Measurements from ENCODE around the gene ANKH.

The ANKH gene

DNA sequence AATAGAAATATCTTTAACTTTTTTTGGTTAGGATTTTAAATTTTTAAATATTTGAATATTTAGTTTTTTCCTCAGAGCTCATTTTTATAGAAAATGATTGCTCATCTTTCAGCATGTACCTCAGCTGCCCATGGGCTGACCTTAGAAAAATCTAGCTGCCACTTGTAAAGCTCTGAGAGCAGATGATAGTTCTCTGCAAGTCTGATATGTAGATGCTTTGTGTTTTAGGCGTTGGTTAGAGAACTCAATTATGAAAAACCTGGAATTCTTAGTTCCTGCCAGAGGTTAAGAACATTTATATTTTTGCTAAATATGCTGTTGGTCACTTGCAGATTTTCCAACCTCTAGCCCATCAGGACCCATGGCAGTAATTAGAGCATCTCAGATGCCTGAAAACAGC is 192.0 kb downstream of the ANKH start:
- no peak for DNase-seq (ENCODE audit: low read depth, low spot score)
- no peaks in the 10 kb centered on the region for H3K27me3 ChIP-seq (ENCODE audit: insufficient read depth, insufficient read length)
- no peak overlapping the region for H3K9ac ChIP-seq (ENCODE audit: insufficient read length, low read depth)
- no peaks in the 10 kb centered on the region for H3K4me1 ChIP-seq (ENCODE audit: insufficient read depth, insufficient read length)
- H3K4me3 ChIP-seq (ENCODE audit: insufficient read length, low read depth) = no peak overlapping the region
- H3K9me3 ChIP-seq (ENCODE audit: insufficient read depth, low read length) = no peaks in the 10 kb centered on the region
- H3K36me3 ChIP-seq (ENCODE audit: insufficient read depth, insufficient read length, low read length) = peaks cover 54% of the 10 kb centered on the region
- TF ChIP-seq ZNF274 (IDR thresholded peaks at IDR 0.05; ENCODE audit: low read depth, low read length) (no peak), YY1 (IDR thresholded peaks at IDR 0.05; ENCODE audit: insufficient read depth, insufficient read length) (no peak), SUZ12 (IDR thresholded peaks at IDR 0.05; ENCODE audit: extremely low read depth, insufficient read depth, insufficient read length) (no peak)

DNA sequence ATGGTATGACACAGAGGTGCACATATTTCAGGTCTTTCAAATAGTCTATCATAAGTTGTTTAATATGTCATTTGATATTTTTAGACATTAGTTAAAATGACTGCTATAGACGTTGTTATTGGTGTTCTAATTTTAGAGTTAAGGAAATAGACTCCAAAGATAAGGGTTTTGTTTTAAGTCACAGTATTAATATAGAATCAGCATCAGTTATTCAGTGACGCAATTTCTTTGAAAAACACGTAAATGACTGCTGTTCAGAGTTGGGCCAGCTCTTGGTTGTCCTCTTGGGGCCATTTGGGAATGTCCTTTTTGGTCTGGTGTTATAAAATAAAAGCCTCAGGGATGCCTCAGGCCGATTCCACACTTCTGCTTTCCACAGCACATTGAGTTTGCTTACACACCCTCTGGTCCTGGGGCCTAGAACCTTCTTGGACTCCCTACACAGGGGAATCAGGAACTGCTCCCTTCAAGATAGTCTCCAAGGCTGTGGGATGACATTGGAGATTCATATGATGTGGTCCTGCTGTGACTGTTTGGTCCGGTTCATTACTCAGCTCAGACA is 192.7 kb downstream of the ANKH start:
- Histone ChIP-seq H3K36me3 (ENCODE audit: insufficient read depth, insufficient read length, low read length) (peaks cover 53% of the 10 kb centered on the region), H3K4me1 (ENCODE audit: insufficient read depth, insufficient read length) (no peaks in the 10 kb centered on the region), H3K9me3 (ENCODE audit: insufficient read depth, low read length) (no peaks in the 10 kb centered on the region), H3K9ac (ENCODE audit: insufficient read length, low read depth) (no peak overlapping the region), H3K4me3 (ENCODE audit: insufficient read length, low read depth) (no peak overlapping the region), H3K27me3 (ENCODE audit: insufficient read depth, insufficient read length) (no peaks in the 10 kb centered on the region)
- DNase-seq (ENCODE audit: low read depth, low spot score) = no peak
- no peak for TF ChIP-seq SUZ12 (IDR thresholded peaks at IDR 0.05; ENCODE audit: extremely low read depth, insufficient read depth, insufficient read length)
- no peak for TF ChIP-seq YY1 (IDR thresholded peaks at IDR 0.05; ENCODE audit: insufficient read depth, insufficient read length)
- TF ChIP-seq ZNF274 (IDR thresholded peaks at IDR 0.05; ENCODE audit: low read depth, low read length) = no peak

DNA sequence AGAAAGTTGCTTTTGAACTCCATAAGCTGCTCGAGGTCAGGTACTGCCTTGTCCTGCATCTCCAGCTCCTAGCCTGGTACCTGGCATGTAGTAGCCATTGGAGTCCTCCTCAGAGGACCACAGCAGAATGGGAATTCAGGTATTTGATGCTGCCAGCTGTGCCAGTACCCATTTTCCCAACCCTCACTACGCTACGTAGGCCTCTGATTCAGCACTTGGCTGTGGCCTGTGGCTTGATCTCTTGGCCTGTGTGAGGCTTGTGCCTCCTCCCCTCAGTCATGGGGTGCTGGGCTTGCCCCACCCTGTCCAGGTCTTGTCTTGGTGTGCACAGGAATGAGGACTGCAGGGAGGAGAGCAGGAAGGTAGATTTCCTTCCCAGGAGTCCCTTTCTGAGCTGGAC is 195.3 kb downstream of the ANKH start:
- no peaks in the 10 kb centered on the region for H3K9me3 ChIP-seq (ENCODE audit: insufficient read depth, low read length)
- no peak overlapping the region for H3K4me3 ChIP-seq (ENCODE audit: insufficient read length, low read depth)
- H3K36me3 ChIP-seq (ENCODE audit: insufficient read depth, insufficient read length, low read length) = peaks cover 34% of the 10 kb centered on the region
- no peak overlapping the region for H3K9ac ChIP-seq (ENCODE audit: insufficient read length, low read depth)
- DNase-seq (ENCODE audit: low read depth, low spot score) = no peak
- H3K27me3 ChIP-seq (ENCODE audit: insufficient read depth, insufficient read length) = no peaks in the 10 kb centered on the region
- TF ChIP-seq YY1 (IDR thresholded peaks at IDR 0.05; ENCODE audit: insufficient read depth, insufficient read length) = no peak
- TF ChIP-seq ZNF274 (IDR thresholded peaks at IDR 0.05; ENCODE audit: low read depth, low read length) = no peak
- no peak for TF ChIP-seq SUZ12 (IDR thresholded peaks at IDR 0.05; ENCODE audit: extremely low read depth, insufficient read depth, insufficient read length)
- no peaks in the 10 kb centered on the region for H3K4me1 ChIP-seq (ENCODE audit: insufficient read depth, insufficient read length)

DNA sequence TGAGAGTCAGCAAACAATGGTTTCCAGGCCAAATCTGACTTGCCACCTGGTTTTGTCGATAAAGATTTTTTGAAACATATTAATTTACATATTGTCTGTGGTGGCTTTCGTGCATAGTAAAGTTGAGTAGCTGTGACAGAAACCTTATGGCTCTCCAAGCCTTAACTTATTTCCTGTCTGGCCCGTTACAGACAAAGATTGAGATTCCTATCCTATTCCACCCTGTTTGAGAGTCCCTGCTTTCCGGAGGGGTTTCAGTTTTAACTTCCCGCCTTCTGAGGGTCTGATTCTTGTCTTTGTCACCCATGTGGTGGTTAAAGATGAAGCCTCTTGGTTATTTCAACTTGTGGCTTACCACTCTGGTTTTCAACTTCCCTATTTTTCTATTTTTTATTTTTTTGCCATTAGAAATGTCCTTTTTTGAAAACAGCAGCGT is 195.7 kb downstream of the ANKH start:
- Histone ChIP-seq H3K9ac (ENCODE audit: insufficient read length, low read depth) (no peak overlapping the region), H3K4me3 (ENCODE audit: insufficient read length, low read depth) (no peak overlapping the region), H3K36me3 (ENCODE audit: insufficient read depth, insufficient read length, low read length) (peaks cover 32% of the 10 kb centered on the region), H3K4me1 (ENCODE audit: insufficient read depth, insufficient read length) (no peaks in the 10 kb centered on the region), H3K27me3 (ENCODE audit: insufficient read depth, insufficient read length) (no peaks in the 10 kb centered on the region), H3K9me3 (ENCODE audit: insufficient read depth, low read length) (no peaks in the 10 kb centered on the region)
- TF ChIP-seq ZNF274 (IDR thresholded peaks at IDR 0.05; ENCODE audit: low read depth, low read length) = no peak
- TF ChIP-seq SUZ12 (IDR thresholded peaks at IDR 0.05; ENCODE audit: extremely low read depth, insufficient read depth, insufficient read length) = no peak
- TF ChIP-seq YY1 (IDR thresholded peaks at IDR 0.05; ENCODE audit: insufficient read depth, insufficient read length) = no peak
- DNase-seq (ENCODE audit: low read depth, low spot score) = no peak

DNA sequence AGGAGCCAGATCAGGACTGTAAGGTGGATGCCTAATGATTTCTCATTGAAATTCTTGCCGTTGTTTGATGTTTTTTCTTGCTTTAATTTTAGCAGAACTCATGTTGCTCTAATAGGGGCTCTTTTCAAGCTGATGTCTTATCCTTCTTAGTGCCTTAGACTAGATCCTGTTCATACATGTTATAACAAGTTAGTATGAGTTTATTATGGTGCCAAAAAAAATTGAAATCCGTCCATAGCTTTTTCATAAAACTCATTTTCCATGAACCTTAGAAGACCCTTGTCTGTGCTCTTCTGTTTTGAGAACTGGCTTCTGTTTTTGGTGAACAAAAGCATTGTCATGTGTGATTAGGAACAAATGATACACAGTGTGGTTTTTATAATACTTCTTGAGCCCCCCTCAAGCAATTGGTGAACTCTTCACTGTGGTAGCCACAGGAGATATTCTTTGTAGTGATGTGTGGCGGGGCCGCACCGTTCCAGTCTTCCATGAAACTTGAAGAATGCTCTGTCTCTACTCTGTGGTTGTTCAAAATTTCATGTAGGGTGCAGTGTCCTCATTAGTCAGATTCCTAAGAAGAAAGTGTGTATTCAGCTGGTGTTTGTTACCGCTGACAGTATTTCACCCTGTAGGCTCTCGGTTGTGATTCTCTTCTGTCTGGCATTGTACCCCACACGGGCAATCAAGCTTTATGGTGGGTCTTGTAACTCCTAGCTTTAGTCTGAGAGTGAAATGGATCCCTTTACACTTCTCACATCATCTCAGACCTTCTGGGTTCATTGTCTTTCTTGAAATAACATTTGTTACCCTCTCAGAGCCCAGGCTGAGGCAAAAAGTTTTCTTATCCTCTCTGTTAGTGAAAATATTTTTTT is 196.4 kb downstream of the ANKH start:
- H3K4me1 ChIP-seq (ENCODE audit: insufficient read depth, insufficient read length) = no peaks in the 10 kb centered on the region
- DNase-seq (ENCODE audit: low read depth, low spot score) = no peak
- H3K27me3 ChIP-seq (ENCODE audit: insufficient read depth, insufficient read length) = no peaks in the 10 kb centered on the region
- no peak overlapping the region for H3K9ac ChIP-seq (ENCODE audit: insufficient read length, low read depth)
- no peak overlapping the region for H3K4me3 ChIP-seq (ENCODE audit: insufficient read length, low read depth)
- peaks cover 27% of the 10 kb centered on the region for H3K36me3 ChIP-seq (ENCODE audit: insufficient read depth, insufficient read length, low read length)
- no peak for TF ChIP-seq SUZ12 (IDR thresholded peaks at IDR 0.05; ENCODE audit: extremely low read depth, insufficient read depth, insufficient read length)
- no peaks in the 10 kb centered on the region for H3K9me3 ChIP-seq (ENCODE audit: insufficient read depth, low read length)

DNA sequence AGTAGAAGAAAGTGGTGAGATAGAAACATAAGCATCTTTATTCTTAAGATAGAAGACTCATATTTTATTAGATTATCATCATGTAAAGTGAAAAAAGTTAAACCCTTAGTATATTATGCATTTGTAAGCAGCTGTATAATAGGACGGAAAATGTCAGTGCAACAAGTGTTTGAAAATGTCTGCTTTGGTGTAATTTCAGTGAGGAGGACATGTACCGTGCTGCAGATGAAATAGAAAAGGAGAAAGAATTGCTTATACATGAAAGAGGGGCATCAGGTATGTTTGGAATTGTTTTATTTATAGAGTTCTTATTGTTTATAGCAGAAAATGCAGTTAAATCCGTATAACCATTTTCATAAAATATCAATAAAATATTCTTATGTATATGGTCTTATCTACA is 198.1 kb downstream of the ANKH start:
- no peak for DNase-seq (ENCODE audit: low read depth, low spot score)
- Histone ChIP-seq H3K9me3 (ENCODE audit: insufficient read depth, low read length) (no peaks in the 10 kb centered on the region), H3K4me1 (ENCODE audit: insufficient read depth, insufficient read length) (no peaks in the 10 kb centered on the region), H3K36me3 (ENCODE audit: insufficient read depth, insufficient read length, low read length) (peaks cover 16% of the 10 kb centered on the region), H3K4me3 (ENCODE audit: insufficient read length, low read depth) (no peak overlapping the region), H3K9ac (ENCODE audit: insufficient read length, low read depth) (no peak overlapping the region), H3K27me3 (ENCODE audit: insufficient read depth, insufficient read length) (no peaks in the 10 kb centered on the region)
- TF ChIP-seq YY1 (IDR thresholded peaks at IDR 0.05; ENCODE audit: insufficient read depth, insufficient read length) (no peak), ZNF274 (IDR thresholded peaks at IDR 0.05; ENCODE audit: low read depth, low read length) (no peak), SUZ12 (IDR thresholded peaks at IDR 0.05; ENCODE audit: extremely low read depth, insufficient read depth, insufficient read length) (no peak)

DNA sequence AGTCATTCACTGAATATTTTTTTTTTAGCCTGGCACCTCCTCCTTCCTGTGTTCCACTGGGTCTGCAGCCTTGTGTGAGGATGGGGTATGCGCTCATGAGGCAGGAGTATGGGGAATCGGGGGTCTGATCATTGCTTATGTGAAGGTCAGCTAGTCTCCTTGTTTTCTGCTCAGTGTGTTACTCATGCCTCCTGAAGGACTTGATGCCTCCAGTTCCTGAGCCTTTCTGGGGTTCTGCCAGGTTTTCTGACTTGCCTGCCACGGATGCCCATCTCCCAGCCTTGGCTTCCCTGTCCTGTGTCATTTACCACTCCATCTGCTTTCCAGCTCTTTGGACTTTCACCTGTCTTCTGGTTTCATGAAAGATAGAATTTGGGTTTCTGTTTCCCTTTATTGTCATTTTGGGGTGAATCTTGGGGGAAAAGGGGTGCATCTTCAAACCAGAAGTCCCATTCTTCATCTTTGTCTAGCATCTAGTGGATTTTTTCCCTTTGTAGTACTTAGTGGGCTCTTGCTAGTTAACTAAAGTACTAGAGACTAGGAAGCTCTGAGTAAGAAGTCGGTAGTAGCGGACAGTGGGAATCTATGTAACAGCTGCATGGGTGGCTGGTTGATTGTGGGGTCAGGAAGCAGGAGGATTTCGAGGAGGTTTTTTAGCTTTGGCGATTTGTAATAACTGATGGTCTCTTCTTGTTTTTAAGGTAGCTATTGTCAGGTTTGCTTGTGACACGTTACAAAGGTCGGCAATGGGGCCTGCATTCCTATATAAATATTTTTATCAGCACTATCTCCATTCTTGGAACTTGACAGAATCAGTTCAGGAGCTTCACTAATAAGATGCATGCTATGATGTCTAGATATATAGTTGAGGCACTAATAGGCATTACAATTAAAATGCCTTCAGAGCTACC is 198.8 kb downstream of the ANKH start:
- H3K4me3 ChIP-seq (ENCODE audit: insufficient read length, low read depth) = no peak overlapping the region
- DNase-seq (ENCODE audit: low read depth, low spot score) = no peak
- no peaks in the 10 kb centered on the region for H3K27me3 ChIP-seq (ENCODE audit: insufficient read depth, insufficient read length)
- no peak overlapping the region for H3K9ac ChIP-seq (ENCODE audit: insufficient read length, low read depth)
- no peaks in the 10 kb centered on the region for H3K4me1 ChIP-seq (ENCODE audit: insufficient read depth, insufficient read length)
- TF ChIP-seq SUZ12 (IDR thresholded peaks at IDR 0.05; ENCODE audit: extremely low read depth, insufficient read depth, insufficient read length) = no peak
- H3K9me3 ChIP-seq (ENCODE audit: insufficient read depth, low read length) = no peaks in the 10 kb centered on the region
- peaks cover 19% of the 10 kb centered on the region for H3K36me3 ChIP-seq (ENCODE audit: insufficient read depth, insufficient read length, low read length)
